Stimulated activated CD8-positive, alpha-beta memory T cell treated with anti-CD3 and anti-CD28 coated beads, Interleukin-12 subunit alpha, Interleukin-12 subunit beta, amount 100 ng/mL, for 24 hours (primary cell): Measurements from ENCODE around the gene TNRC6A.
A peak's percentile ranks its signal among the peaks of the same experiment; 100 is the strongest.
"Not testable (repeated sequence)": the region's sequence is repeated elsewhere in the genome, so short reads cannot be mapped to it uniquely, and the experiment has no call there.

ENCODE experiments used
- DNase-seq: peaks from one replicate; pipeline ENCODE4 v3.0.0-alpha.2; 2020; ENCODE audit errors: extremely low read depth

The TNRC6A gene

GRCh38 chr16:24729243-24729950 is at the start of gene TNRC6A:
Gene TNRC6A (plus strand): TSS chr16:24729651. CDS start chr16:24729842, 191 bp downstream.
- DNase-seq = peak; percentile 63

DNA sequence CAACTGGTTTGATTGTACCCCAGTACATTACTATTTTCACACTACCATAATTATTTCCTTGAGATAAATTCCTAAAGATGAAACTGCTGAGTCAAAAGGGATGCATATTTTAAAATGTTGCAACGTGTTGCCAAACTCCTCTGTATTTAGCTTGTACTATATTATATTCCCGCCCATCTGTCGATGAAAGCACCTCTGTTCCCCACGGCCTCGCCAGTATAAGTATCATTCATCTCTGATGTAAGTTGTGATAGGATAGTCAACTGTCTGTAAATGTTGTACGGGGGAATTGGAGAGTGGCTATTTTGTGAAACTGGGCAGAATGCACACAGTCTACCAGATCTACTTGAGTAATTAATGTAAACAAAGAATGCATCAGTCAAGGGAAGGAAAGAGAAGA is 47.7 kb upstream of the TNRC6A start:
- DNase-seq = no peak

DNA sequence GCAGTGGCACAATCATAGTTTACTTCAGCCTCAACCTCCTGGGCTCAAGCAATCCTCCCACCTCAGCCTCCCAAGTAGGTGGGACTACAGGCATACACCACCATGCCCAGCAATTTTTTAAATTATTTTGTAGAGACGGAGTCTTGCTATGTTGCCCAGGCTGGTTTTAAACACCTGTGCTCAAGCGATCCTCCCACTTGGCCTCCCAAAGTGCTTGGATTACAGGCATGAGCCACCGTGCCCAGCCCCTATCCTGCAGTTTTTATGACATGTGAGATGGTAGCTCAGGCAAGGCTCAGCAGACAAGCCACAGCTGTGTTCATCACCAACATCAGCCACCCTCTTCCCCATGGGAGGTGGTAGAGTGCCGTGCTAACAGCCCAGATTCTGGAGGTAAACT is 46.2 kb upstream of the TNRC6A start:
- no peak for DNase-seq

GRCh38 chr16:24683847-24684493 is 45.5 kb upstream of the TNRC6A start:
- DNase-seq = no peak

DNA sequence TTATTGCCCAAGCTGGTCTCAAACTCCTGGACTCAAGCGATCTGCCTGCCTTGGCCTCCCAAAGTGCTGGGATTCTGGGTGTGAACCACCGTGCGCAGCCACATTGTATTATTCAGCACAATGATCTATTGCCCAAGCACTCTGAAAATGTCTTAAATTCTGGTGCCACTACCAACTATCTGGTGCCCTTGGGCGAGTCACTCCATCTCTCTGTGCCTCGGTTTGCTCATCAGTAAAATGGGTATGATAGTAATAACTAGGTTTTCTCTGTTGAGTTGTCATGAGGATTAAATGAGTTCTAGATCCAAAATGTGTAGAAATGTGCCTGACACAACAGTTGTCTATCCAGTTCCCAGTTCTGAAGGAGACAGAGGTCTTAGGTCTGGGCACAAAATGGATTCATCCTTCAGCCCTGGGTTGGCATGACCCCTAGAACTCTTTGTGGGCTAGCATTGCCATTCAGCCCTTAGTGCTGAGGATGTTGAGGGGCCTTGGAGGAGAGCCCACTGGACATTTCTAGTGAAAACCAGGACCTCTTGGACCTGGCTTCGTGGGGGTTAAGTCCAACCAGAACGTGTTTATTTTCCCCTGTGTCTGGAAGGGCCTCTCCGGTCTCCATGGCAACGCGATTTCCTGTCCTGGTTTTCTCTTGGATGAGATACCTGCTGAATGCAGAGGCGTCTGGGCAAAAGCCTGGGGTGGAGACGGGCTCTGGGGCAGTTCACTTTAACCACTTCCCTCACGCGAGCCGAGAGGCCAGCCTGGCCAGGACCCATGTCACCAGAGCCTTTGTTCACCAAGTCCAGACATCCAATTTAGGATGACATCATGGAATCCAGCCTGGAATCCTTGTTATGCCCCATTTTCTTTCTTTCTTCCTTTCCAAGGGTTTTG is 43.7 kb upstream of the TNRC6A start:
- DNase-seq = no peak

DNA sequence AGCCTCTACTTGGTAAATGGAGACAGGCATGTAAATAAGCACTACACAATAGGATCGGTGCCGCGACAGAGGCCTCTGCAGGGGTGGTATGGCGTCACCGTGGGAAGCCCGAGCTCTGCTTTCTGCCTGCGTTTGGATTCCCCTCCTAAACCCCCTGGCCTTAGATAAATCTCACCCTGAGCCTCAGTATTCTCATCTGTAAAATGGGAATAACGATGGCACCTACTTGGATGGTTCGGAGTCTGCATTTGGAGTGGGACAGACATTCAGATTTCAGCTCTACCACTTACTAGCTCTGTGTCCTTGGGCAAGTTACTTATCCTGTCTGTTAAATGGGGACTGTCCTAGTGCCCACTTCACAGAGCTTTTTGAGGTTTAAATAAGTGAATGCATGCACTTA is 42.8 kb upstream of the TNRC6A start:
- DNase-seq = no peak

DNA sequence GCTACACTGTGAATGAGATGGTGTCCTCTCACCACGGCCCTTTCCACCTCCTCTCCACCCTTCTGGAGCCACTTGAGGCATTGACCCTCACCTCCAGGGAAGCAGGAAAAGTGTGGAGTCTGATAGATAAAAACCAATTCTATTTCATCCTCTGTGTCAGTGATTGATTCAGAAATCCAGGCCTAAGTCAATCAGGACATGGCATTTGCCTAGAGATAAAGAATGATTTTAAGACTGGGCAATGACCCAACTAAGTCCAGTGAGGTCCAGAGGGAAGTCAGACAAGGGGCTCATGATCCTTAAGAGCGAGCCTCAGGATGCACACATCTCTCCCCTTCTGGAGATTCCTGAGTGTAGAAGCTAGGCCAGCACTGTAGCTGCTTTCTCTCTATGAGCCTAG is 41.1 kb upstream of the TNRC6A start:
- DNase-seq = no peak

DNA sequence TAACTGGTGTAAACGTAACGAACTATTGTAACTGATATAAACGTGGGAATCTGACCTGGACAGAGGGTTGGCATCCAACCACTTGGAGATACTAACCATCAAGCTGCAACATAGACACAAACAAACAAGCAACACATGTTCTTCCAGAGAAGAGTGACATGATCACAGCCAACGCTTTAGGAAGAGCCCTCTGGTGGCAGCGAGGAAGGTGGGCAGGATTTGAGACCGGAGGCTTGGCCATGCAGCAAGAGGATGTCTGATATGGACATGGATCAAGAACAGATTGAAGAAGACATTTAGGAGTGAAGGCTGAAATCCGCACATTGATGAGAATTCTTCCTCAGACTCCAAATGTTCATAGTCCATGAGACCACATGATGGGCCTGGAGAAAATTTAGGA is 40.3 kb upstream of the TNRC6A start:
- DNase-seq = no peak

- no peak for DNase-seq
Observed at GRCh38 chr16:24692854-24693253, 36.6 kb upstream of the TNRC6A start.

DNA sequence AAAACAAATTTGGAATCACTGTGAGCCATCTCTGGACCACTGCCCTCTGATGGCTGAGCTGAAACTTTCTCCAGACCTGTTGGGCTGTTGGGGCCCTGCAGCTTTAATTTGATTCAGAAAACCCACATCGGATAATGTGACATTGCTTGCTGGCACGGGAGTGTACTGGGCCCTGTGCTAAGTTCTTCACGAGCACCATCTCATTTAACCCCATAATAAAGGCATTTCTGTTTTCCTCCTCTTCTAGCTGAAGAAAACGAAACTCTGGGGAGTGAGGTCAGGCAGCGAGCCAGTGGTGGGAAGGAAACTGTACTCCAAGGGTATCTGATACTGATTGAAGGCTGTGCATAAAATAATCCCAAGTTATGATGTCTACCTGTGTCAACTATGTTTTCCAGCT is 34.5 kb upstream of the TNRC6A start:
- no peak for DNase-seq

DNA sequence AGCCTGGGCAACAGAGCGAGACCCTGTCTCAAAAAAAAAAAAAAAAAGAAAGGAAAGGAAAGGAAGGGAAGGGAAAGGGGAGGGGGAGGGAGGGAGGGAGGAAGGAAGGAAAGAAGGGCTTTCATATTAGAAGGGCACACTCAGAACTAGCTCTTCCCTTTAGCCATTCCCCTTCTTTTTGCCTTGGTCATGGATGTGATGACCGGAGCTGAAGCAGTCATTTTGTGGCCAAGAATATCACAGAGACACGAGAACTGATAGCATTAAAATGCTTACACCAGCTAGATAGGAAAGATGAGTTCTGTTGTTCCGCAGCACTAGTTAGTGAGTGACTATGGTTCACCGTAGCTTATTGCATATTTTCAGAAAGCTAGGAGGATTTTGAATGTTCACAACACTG is 32.8 kb upstream of the TNRC6A start:
- DNase-seq = no peak

- DNase-seq = no peak
Observed at GRCh38 chr16:24698308-24698707, 31.1 kb upstream of the TNRC6A start.

DNA sequence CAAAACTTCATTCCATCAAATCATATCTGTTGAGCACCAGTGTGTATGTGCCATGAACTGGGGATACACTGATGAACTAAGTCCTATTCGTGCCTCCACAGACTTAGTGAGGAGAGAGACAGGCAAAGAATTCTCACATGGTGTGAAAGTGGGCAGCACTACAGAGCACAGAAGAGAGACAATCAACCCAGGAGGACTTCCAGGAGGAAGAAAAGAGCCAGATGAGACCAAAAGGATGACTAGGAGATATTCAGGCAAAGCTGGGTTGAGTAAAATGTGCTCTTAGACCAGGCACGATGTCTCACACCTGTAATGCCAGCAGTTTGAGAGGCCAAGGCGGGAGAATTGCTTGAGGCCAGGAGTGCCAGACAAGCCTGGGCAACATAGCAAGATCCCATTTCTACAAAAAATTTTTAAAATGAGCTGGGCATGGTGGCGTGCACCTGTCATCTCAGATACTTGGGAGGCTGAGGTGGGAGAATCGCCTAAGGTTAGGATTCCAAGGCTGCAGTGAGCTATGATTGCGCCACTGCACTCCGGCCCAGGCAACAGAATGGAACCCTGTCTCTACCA is 30.2 kb upstream of the TNRC6A start:
- DNase-seq = no peak

DNA sequence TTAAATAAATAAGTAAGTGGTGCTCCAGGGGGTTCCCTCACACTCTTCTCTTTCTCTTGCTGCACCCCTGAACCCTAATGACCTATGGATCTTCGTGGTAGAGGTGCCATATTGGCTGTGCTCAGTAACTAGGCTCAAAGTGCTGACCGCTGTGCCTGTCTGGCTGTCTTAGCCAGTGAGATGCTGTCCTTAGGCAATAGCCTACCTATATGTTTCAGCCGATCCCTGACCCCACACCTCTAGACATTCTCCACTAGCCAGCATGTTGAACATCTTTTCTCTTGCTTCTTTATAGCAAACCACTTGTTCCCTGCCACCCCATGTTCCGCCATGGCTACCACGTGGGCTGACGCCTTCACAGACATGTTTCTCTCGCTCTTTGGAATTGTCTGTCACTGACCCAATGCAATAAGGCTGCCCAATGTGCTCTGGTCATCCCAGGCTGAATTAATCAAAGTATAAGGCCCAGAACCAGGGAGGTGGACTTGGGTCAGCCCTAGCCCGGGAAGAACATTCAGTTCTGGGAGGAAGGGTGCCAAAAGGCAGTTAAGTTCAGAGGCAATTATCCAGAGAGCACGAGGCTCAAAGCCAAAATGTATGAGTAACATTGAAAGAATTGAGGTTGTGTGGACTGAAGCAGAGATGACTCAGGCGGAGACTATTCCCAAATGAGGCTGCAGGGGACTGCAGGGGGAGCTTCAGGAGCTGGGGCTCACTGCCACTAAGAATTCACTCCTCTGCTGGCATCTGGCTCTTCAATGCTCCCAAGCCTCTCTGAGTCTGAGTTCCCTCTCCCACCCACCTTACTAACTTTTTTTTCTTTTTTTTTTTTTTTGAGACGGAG is 28.7 kb upstream of the TNRC6A start:
- no peak for DNase-seq

DNA sequence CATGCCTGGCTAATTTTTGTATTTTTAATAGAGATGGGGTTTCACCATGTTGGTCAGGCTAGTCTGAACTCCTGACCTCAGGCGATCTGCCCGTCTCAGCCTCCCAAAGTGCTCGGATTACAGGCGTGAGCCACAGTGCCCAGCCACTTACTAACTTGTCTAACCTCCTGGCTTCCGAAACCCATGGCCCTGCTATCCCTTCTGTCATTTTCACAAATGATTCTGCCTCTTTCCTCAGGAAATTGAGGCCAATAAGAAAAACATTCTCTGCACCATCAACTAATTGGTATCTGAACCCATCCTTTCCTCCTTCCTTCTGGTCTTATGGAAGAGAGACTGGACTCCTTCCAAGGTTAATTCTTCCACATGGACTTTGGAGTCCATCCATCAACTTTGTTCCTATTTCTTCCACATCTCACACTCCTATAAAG is 27.9 kb upstream of the TNRC6A start:
- DNase-seq = no peak

GRCh38 chr16:24707760-24708159 is 21.7 kb upstream of the TNRC6A start:
- DNase-seq = not testable (repeated sequence)

GRCh38 chr16:24713379-24713778 is 16.1 kb upstream of the TNRC6A start:
- DNase-seq = no peak

DNA sequence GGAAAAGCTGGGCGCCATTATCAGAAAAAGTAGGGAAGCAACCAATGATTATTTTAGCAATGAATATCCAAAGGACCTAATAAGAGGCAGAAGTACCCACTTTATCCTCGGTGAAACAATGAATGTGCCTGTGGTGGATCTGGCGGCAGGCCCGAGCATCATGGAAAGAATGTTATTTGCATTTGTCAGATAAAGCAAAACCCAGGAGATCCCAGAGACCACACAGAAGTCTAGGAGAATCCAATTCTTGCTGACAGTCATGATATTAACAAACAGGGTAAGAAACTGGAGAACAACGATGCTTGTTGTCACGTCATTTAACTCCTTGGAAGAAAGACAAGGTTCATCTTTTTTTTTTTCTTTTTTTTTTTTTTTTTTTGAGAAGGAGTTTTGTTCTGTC is 12.0 kb upstream of the TNRC6A start:
- DNase-seq = no peak

DNA sequence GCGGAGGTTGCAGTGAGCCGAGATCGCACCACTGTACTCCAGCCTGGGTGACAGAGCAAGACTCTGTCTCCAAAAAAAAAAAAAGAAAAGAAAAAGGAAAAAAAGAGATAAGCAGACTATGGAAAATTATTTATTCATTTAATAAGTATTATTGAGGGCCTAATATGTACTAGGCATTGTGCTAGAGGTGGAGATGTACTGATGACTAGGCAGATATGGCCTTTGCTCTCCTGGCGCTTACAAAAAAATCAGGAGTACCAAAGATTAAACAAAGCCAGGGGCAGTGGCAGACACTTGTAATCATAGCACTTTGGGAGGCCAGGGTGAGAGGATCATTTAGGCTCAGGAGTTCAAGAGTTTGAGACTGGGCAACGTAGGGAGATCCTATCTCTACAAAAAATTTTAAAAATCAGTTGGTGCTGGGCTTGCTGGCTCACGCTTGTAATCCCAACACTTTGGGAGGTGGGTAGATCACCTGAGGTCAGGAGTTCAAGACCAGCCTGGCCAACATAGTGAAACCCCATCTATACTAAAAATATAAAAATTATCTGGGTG is 10.4 kb upstream of the TNRC6A start:
- DNase-seq = no peak

GRCh38 chr16:24721830-24722238 is 7.6 kb upstream of the TNRC6A start:
- DNase-seq = peak; percentile 16

GRCh38 chr16:24723663-24724062 is 5.8 kb upstream of the TNRC6A start:
- no peak for DNase-seq
